Osteoblast (primary cell): ENCODE measurements around the gene CPSF7. TPM values are rescaled to one million over a fixed set of nuclear protein-coding genes. Genes with fewer than 3 reads are reported as not detected.

Experiments used
- DNase-seq: peaks from one replicate; pipeline ENCODE4 v3.0.0; 2011; ENCODE audit warnings: low spot score, mixed read lengths; ENCODE audit not compliant: insufficient read length; ENCODE audit errors: missing footprints
- H2AFZ ChIP-seq: 2 replicates; pipeline ENCODE4 v1.6.0; 2011; ENCODE audit warnings: mild to moderate bottlenecking, low read length
- H3K27ac ChIP-seq: 2 replicates; pipeline ENCODE4 v1.5.1; 2011; ENCODE audit warnings: mild to moderate bottlenecking, low read depth, low read length, moderate library complexity
- H3K27me3 ChIP-seq: 2 replicates; pipeline ENCODE4 v1.6.0; 2012; ENCODE audit warnings: mild to moderate bottlenecking, control low read depth, inconsistent platforms, low read length, moderate library complexity; ENCODE audit not compliant: insufficient read depth
- H3K36me3 ChIP-seq: 2 replicates; pipeline ENCODE4 v1.5.1; 2011; ENCODE audit warnings: mild to moderate bottlenecking, low read length, control low read depth, moderate library complexity; ENCODE audit not compliant: insufficient read depth
- H3K4me1 ChIP-seq: 2 replicates; pipeline ENCODE4 v1.5.1; 2011; ENCODE audit warnings: mild to moderate bottlenecking, low read length, control low read depth, moderate library complexity; ENCODE audit not compliant: insufficient read depth
- H3K4me2 ChIP-seq: 2 replicates; pipeline ENCODE4 v1.6.0; 2011; ENCODE audit warnings: mild to moderate bottlenecking, low read length; ENCODE audit not compliant: insufficient read depth
- H3K4me3 ChIP-seq: fragments of 200-600 bp; sonication (generic); 3 replicates; pipeline ENCODE4 v1.5.1; 2012; ENCODE audit warnings: mild to moderate bottlenecking, low read length, inconsistent platforms; ENCODE audit not compliant: insufficient read depth
- H3K79me2 ChIP-seq: 2 replicates; pipeline ENCODE4 v1.6.0; 2012; ENCODE audit warnings: mild to moderate bottlenecking, low read length, control low read depth, inconsistent platforms; ENCODE audit not compliant: insufficient read depth
- H3K9me3 ChIP-seq: 2 replicates; pipeline ENCODE4 v1.5.1; 2011; ENCODE audit warnings: low read depth, low read length, control low read depth
- H4K20me1 ChIP-seq: 2 replicates; pipeline ENCODE4 v1.6.0; 2012; ENCODE audit warnings: mild to moderate bottlenecking, low read length, control low read depth; ENCODE audit not compliant: insufficient read depth
- total RNA-seq: library from RNA; depleted of rRNA; stranded (reverse); fragments of >200 nt; gene quantifications from 2 replicates; pipeline ENCODE4 v1.2.3, GENCODE V29; 2012
- TF ChIP-seq, protein P1 (sequence below): IDR thresholded peaks from 2 replicates; pipeline ENCODE4 v1.5.1; 2011; ENCODE audit warnings: mild to moderate bottlenecking, low read depth, low read length, moderate library complexity; ENCODE audit errors: extremely low read depth

CPSF7 gene
- total RNA-seq, 1 donor = 29.0 TPM

DNA sequence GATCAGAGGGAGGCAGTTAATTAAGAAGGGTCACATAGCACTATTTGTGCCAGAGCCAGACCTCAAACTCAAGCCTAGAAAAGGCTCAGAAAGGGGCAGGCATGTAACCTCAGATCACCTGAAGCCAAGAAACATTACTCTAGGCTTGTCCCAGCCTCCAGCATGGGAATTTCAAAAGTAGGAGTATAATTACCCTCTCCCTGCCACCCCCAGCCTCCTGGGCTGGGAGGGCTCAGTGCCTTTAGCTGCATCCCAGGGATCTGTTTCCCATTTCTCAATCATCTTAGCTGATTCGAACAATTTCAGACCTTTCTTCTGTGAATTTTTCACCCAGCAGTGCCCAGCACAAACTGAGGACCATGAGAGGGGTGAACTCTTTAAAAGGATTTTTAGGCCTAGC is 45.7 kb upstream of the CPSF7 start:
- H3K4me2 ChIP-seq = no peak overlapping the region

DNA sequence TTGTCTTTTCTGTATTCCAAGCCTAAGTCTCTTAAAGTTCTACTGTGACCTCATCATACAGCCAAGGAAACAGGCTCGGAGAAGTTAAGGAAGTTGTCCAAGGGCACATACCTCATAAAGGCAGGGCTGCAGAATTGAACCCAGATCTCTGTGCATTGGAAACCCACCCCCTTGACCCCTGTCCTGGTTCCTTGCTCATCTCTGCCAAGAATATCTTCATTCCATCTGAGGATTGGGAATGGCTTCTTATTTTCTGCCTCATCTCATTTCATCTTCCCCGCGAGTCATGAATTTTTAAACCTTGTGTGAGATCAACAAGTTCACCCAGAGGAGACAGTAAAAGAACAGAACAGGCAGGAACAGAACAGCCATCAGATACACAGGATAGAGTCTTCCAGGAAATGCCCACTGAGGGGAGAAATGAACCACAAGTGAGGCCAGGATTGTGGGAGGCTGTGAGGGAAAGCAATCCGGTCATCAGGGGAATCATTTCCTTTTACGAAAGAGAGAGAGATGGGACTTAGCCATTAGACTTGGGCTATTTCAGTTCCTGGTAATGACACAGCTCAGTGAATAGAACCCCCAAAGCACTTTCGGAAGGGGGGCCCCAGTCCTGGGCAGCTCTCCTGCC is 44.4 kb upstream of the CPSF7 start:
- Histone ChIP-seq H2AFZ (no peak overlapping the region), H3K4me1 (peaks cover 25% of the 10 kb centered on the region), H3K9me3 (no peaks in the 10 kb centered on the region), H4K20me1 (peaks cover 8% of the 10 kb centered on the region), H3K4me3 (no peak overlapping the region), H3K4me2 (peak overlapping the region; percentile 5), H3K79me2 (no peaks in the 10 kb centered on the region), H3K36me3 (no peaks in the 10 kb centered on the region), H3K27me3 (peaks cover 3% of the 10 kb centered on the region), H3K27ac (peak overlapping the region; percentile 94)
- peak; percentile 78 for DNase-seq
- TF ChIP-seq, protein P1, sequence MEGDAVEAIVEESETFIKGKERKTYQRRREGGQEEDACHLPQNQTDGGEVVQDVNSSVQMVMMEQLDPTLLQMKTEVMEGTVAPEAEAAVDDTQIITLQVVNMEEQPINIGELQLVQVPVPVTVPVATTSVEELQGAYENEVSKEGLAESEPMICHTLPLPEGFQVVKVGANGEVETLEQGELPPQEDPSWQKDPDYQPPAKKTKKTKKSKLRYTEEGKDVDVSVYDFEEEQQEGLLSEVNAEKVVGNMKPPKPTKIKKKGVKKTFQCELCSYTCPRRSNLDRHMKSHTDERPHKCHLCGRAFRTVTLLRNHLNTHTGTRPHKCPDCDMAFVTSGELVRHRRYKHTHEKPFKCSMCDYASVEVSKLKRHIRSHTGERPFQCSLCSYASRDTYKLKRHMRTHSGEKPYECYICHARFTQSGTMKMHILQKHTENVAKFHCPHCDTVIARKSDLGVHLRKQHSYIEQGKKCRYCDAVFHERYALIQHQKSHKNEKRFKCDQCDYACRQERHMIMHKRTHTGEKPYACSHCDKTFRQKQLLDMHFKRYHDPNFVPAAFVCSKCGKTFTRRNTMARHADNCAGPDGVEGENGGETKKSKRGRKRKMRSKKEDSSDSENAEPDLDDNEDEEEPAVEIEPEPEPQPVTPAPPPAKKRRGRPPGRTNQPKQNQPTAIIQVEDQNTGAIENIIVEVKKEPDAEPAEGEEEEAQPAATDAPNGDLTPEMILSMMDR = no peak

More for the DNA sequence above, 45.7 kb upstream of the CPSF7 start:
- Histone ChIP-seq H3K36me3 (no peaks in the 10 kb centered on the region), H3K27ac (no peak overlapping the region), H3K9me3 (no peaks in the 10 kb centered on the region), H3K27me3 (peaks cover 3% of the 10 kb centered on the region), H2AFZ (no peak overlapping the region), H3K79me2 (no peaks in the 10 kb centered on the region), H3K4me1 (peaks cover 25% of the 10 kb centered on the region), H3K4me3 (no peak overlapping the region), H4K20me1 (peaks cover 8% of the 10 kb centered on the region)
- DNase-seq = no peak
- TF ChIP-seq, protein P1 = no peak

DNA sequence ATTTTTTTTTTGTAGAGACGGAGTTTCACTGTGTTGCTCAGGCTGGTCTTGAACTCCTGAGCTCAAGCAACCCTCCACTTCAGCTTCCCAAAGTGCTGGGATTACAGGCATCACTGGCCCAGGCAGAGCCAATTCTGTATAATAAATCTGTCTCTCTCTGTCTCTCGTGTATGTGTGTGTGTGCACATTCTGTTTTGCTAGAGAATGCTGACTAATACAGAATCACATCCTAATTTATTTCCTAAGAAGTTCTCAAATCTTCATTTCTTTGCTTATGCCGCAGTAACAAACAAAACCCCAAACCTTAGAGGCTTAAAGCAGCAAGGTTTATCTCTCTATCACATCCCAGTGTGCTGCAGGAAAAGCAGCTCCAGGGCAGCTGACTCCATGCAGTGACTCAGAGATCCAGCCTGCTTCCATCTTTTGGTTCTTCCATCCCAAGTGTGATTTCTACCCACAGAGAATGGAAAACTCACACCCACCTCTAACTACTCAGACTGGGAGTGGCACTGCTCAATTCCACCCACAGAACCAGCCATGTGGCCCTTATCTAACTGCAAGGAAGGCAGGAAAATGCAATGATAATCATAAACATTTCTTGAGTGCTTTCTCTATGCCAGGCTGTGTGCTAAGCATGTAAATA is 43.7 kb upstream of the CPSF7 start:
- Histone ChIP-seq H3K4me2 (peak overlapping the region; percentile 5), H3K4me3 (no peak overlapping the region), H3K9me3 (no peaks in the 10 kb centered on the region), H3K79me2 (no peaks in the 10 kb centered on the region), H3K27me3 (peaks cover under 1% of the 10 kb centered on the region), H4K20me1 (peaks cover 8% of the 10 kb centered on the region), H3K36me3 (no peaks in the 10 kb centered on the region), H3K27ac (peak overlapping the region; percentile 94), H2AFZ (no peak overlapping the region), H3K4me1 (peaks cover 25% of the 10 kb centered on the region)
- DNase-seq = peak; percentile 65
- TF ChIP-seq, protein P1 = no peak

DNA sequence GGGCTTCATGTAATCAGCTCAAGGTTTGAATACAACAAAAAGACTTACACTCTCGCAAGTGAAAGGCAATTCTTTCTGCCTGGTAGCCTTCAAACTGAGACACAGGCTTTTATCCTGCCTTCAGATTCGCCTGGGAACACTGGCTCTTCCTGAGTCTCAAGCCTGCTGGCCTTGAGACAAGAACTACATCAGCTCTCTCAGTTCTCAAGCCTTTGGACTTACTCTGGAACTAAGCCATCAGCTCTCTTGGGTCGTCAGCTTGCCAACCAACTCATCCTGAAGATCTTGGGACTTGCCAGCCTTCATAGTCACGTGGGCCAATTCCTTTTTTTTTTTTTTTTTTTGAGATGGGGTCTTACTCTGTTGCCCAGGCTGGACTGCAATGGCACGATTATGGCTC is 43.1 kb upstream of the CPSF7 start:
- no peak overlapping the region for H2AFZ ChIP-seq
- H4K20me1 ChIP-seq = peaks cover 4% of the 10 kb centered on the region
- peak overlapping the region; percentile 94 for H3K27ac ChIP-seq
- TF ChIP-seq, protein P1 = no peak
- H3K9me3 ChIP-seq = no peaks in the 10 kb centered on the region
- H3K79me2 ChIP-seq = no peaks in the 10 kb centered on the region
- no peak for DNase-seq
- H3K27me3 ChIP-seq = no peaks in the 10 kb centered on the region
- H3K4me3 ChIP-seq = peak overlapping the region; percentile 33
- H3K36me3 ChIP-seq = no peaks in the 10 kb centered on the region
- peaks cover 25% of the 10 kb centered on the region for H3K4me1 ChIP-seq
- peak overlapping the region; percentile 54 for H3K4me2 ChIP-seq
